ENCODE measurements around the gene SLC9A4. TPM values are rescaled to one million over a fixed set of nuclear protein-coding genes. Genes with fewer than 3 reads are reported as not detected.

SLC9A4 gene
- total RNA-seq, 1 donor from 2014 or later, result not detected

DNA sequence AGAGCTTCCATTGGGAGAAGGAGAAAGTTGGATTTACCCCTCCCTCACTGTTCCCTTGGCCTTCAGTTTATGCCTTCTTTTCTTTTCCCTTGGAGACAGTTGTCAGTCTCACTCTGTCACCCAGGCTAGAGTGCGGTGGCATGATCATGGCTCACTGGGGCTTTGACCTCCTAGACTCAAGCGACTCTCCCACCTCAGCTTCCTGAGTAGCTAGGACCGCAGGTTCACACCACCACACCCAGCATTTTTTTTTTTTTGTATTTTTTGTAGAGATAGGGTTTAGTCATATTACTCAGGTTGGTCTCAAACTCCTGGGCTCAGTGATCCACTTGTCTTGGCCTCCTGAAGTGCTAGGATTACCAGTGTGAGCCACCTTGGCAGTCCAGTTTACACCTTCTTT, 49.9 kb downstream of the SLC9A4 start:
- H3K36me3 ChIP-seq, result no peaks in the 10 kb centered on the region
- H3K4me3 ChIP-seq, result no peak overlapping the region
- H3K4me1 ChIP-seq, result no peaks in the 10 kb centered on the region
- no peaks in the 10 kb centered on the region for H3K9me3 ChIP-seq
- intact Hi-C loops (cut with DNase I), result no loop called here
- ATAC-seq (no peak), DNase-seq (no peak)
- no peaks in the 10 kb centered on the region for H3K27me3 ChIP-seq (ENCODE audit: low read depth)
- TF ChIP-seq, protein P1, sequence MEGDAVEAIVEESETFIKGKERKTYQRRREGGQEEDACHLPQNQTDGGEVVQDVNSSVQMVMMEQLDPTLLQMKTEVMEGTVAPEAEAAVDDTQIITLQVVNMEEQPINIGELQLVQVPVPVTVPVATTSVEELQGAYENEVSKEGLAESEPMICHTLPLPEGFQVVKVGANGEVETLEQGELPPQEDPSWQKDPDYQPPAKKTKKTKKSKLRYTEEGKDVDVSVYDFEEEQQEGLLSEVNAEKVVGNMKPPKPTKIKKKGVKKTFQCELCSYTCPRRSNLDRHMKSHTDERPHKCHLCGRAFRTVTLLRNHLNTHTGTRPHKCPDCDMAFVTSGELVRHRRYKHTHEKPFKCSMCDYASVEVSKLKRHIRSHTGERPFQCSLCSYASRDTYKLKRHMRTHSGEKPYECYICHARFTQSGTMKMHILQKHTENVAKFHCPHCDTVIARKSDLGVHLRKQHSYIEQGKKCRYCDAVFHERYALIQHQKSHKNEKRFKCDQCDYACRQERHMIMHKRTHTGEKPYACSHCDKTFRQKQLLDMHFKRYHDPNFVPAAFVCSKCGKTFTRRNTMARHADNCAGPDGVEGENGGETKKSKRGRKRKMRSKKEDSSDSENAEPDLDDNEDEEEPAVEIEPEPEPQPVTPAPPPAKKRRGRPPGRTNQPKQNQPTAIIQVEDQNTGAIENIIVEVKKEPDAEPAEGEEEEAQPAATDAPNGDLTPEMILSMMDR (IDR thresholded peaks at IDR 0.05), result no peak
- H3K27ac ChIP-seq, result no peak overlapping the region

DNA sequence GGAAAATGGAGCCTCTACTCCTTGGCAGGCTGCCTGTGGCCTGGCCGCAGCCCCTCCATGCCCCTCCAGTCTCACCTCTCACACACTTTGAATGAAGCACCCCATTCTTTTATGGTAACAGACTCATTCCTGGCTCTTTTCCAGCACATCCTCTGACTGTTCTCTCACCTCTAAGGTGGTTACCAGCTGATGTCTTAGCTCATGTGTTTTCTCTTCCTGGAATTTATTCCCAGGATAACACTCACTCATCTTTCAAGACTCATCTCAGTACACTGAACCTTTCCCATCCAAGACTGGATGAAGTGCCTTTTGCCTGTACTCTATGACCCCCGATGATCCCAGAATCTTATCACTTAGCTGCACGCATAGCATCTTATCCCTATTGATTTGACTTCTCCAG, 50.6 kb downstream of the SLC9A4 start:
- no peaks in the 10 kb centered on the region for H3K27me3 ChIP-seq (ENCODE audit: low read depth)
- DNase-seq (no peak), ATAC-seq (no peak)
- no peaks in the 10 kb centered on the region for H3K9me3 ChIP-seq
- intact Hi-C loops (cut with DNase I), result no loop called here
- TF ChIP-seq, protein P1 (IDR thresholded peaks at IDR 0.05), result no peak
- no peaks in the 10 kb centered on the region for H3K36me3 ChIP-seq
- H3K4me1 ChIP-seq, result no peaks in the 10 kb centered on the region
- no peak overlapping the region for H3K4me3 ChIP-seq
- no peak overlapping the region for H3K27ac ChIP-seq

- Histone ChIP-seq H3K27ac (no peak overlapping the region), H3K9me3 (no peaks in the 10 kb centered on the region), H3K27me3 (ENCODE audit: low read depth) (no peaks in the 10 kb centered on the region), H3K36me3 (no peaks in the 10 kb centered on the region), H3K4me3 (no peak overlapping the region), H3K4me1 (no peaks in the 10 kb centered on the region)
- ATAC-seq (no peak), DNase-seq (no peak)
- intact Hi-C loops (cut with DNase I), result no loop called here
- TF ChIP-seq, protein P1 (IDR thresholded peaks at IDR 0.05), result no peak
These were observed 54.1 kb downstream of the SLC9A4 start for GRCh38 chr2:102527086-102527485.

DNA sequence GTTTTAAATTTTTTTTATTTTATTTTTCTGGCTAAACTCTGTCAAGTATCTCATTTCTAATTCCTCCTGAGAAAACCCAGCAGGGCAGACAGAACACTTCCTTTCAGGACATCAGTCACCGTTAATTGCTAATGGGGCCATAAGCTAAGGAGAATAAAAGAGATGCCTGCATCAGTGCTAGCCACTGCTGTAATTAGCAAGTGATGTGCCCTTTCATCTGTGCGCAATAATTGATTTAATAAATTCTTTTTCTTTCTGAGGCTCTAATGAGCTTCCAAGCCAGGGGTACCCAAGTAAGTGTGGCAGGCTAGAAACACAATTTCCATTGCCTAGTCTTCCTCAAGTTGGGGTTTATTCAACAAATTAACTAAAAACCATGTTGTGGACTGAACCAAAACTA, 65.5 kb downstream of the SLC9A4 start:
- no peaks in the 10 kb centered on the region for H3K4me1 ChIP-seq
- no peak overlapping the region for H3K4me3 ChIP-seq
- intact Hi-C loops (cut with DNase I), result no loop called here
- H3K9me3 ChIP-seq, result no peaks in the 10 kb centered on the region
- H3K27ac ChIP-seq, result no peak overlapping the region
- ATAC-seq (no peak), DNase-seq (no peak)
- no peaks in the 10 kb centered on the region for H3K27me3 ChIP-seq (ENCODE audit: low read depth)
- no peaks in the 10 kb centered on the region for H3K36me3 ChIP-seq
- TF ChIP-seq, protein P1 (IDR thresholded peaks at IDR 0.05), result no peak

- DNase-seq, result no peak
- TF ChIP-seq, protein P1 (IDR thresholded peaks at IDR 0.05), result no peak
- H3K4me3 ChIP-seq, result no peak overlapping the region
These were observed 67.9 kb downstream of the SLC9A4 start for GRCh38 chr2:102540882-102541281.

GRCh38 chr2:102544182-102544581, 71.2 kb downstream of the SLC9A4 start:
- ATAC-seq (no peak), DNase-seq (no peak)
- Histone ChIP-seq H3K9me3 (peaks cover 12% of the 10 kb centered on the region), H3K4me3 (no peak overlapping the region), H3K27me3 (ENCODE audit: low read depth) (no peaks in the 10 kb centered on the region), H3K4me1 (no peaks in the 10 kb centered on the region), H3K36me3 (no peaks in the 10 kb centered on the region), H3K27ac (no peak overlapping the region)
- TF ChIP-seq, protein P1 (IDR thresholded peaks at IDR 0.05), result no peak
- intact Hi-C loops (cut with DNase I), result no loop called here

More at GRCh38 chr2:102540882-102541281, 67.9 kb downstream of the SLC9A4 start:
- intact Hi-C loops (cut with DNase I), result no loop called here
- H3K36me3 ChIP-seq, result no peaks in the 10 kb centered on the region
- no peaks in the 10 kb centered on the region for H3K4me1 ChIP-seq
- no peak overlapping the region for H3K27ac ChIP-seq
- H3K9me3 ChIP-seq, result no peaks in the 10 kb centered on the region
- ATAC-seq, result no peak
- H3K27me3 ChIP-seq (ENCODE audit: low read depth), result no peaks in the 10 kb centered on the region
